ENCODE measurements around the gene THOC2. TPM values are rescaled to one million over a fixed set of nuclear protein-coding genes. Genes with fewer than 3 reads are reported as not detected.
"Not testable (repeated sequence)": the region's sequence is repeated elsewhere in the genome, so short reads cannot be mapped to it uniquely, and the experiment has no call there.

The THOC2 gene, protein sequence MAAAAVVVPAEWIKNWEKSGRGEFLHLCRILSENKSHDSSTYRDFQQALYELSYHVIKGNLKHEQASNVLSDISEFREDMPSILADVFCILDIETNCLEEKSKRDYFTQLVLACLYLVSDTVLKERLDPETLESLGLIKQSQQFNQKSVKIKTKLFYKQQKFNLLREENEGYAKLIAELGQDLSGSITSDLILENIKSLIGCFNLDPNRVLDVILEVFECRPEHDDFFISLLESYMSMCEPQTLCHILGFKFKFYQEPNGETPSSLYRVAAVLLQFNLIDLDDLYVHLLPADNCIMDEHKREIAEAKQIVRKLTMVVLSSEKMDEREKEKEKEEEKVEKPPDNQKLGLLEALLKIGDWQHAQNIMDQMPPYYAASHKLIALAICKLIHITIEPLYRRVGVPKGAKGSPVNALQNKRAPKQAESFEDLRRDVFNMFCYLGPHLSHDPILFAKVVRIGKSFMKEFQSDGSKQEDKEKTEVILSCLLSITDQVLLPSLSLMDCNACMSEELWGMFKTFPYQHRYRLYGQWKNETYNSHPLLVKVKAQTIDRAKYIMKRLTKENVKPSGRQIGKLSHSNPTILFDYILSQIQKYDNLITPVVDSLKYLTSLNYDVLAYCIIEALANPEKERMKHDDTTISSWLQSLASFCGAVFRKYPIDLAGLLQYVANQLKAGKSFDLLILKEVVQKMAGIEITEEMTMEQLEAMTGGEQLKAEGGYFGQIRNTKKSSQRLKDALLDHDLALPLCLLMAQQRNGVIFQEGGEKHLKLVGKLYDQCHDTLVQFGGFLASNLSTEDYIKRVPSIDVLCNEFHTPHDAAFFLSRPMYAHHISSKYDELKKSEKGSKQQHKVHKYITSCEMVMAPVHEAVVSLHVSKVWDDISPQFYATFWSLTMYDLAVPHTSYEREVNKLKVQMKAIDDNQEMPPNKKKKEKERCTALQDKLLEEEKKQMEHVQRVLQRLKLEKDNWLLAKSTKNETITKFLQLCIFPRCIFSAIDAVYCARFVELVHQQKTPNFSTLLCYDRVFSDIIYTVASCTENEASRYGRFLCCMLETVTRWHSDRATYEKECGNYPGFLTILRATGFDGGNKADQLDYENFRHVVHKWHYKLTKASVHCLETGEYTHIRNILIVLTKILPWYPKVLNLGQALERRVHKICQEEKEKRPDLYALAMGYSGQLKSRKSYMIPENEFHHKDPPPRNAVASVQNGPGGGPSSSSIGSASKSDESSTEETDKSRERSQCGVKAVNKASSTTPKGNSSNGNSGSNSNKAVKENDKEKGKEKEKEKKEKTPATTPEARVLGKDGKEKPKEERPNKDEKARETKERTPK (N-terminal part only)
- total RNA-seq, result 27.4 TPM
- long read RNA-seq, full-length matches to known transcripts, result 4 of 31 reads
- long read RNA-seq, partial matches to known transcripts, result 16 of 31 reads
- long read RNA-seq, other reads (novel, unspliced or antisense), result 11 of 31 reads

DNA sequence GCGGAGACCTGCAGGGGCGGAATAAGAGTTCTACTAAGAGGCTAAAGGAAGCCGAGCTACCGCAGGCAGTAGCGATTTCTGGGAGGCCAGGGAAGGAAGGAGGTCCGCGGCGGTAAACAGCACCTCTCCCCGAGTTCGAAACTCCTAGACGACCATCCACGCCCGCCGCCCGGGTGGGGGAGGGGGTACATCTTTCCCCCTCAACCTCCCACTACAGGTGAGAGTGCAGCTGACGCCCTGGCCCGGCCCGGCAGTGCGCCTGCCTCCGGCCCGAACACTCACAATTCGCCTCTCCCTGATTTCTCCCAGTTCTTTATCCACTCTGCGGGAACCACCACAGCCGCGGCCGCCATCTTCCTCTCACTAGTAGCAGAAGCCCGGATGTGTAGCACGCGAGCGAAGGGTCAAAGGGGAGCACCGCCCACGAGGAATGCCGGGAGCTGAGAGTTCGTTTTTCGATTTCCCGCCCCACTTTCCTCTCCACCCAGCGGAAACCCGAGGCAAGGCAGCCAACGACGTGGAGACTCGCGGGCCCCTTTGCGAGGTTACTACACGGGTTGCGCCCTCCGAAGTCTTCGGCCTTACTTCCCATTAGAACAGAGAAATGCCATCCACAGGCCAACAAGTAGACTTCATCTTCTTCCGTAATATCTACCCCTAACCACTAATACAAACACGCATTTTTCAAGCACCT lies at the start of gene THOC2:
Gene THOC2, minus strand, starts transcription at position 383 of the 694 bp plus-strand sequence. Its CDS starts 30 bp downstream, at position 353.
- peak; percentile 86 for DNase-seq
- peaks cover 30% of the 10 kb centered on the region for H3K4me1 ChIP-seq
- peak within 1 kb of the TSS; percentile 87 for H3K4me3 ChIP-seq
- no peaks in the 10 kb centered on the region for H3K36me3 ChIP-seq
- peak within 1 kb of the TSS; percentile 86 for H3K27ac ChIP-seq (replicated peaks)
- H3K9me3 ChIP-seq (replicated peaks), result no peaks in the 10 kb centered on the region
- TF ChIP-seq, protein P1, sequence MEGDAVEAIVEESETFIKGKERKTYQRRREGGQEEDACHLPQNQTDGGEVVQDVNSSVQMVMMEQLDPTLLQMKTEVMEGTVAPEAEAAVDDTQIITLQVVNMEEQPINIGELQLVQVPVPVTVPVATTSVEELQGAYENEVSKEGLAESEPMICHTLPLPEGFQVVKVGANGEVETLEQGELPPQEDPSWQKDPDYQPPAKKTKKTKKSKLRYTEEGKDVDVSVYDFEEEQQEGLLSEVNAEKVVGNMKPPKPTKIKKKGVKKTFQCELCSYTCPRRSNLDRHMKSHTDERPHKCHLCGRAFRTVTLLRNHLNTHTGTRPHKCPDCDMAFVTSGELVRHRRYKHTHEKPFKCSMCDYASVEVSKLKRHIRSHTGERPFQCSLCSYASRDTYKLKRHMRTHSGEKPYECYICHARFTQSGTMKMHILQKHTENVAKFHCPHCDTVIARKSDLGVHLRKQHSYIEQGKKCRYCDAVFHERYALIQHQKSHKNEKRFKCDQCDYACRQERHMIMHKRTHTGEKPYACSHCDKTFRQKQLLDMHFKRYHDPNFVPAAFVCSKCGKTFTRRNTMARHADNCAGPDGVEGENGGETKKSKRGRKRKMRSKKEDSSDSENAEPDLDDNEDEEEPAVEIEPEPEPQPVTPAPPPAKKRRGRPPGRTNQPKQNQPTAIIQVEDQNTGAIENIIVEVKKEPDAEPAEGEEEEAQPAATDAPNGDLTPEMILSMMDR (IDR thresholded peaks at IDR 0.05; ENCODE audit: borderline replicate concordance), result peak; percentile 62
- no peaks in the 10 kb centered on the region for H3K27me3 ChIP-seq (ENCODE audit: low read depth)
- intact Hi-C loops (cut with micrococcal nuclease), result no loop called here

DNA sequence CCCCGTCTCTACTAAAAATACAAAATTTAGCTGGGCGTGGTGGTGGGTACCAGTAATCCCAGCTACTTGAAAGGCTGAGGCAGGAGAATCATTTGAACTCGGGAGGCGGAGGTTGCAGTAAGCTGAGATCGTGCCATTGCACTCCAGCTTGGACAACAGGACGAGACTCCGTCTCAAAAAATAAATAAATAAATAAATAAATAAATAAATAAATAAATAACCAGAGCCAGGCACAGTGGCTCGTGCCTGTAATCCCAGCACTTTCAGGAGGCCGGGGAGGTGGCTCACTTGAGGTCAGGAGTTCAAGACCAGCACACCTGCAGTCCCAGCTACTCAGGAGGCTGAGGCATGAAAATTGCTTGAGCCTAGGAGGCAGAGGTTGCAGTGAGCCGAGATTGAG lies 48.9 kb upstream of the THOC2 start:
- H3K36me3 ChIP-seq; H3K4me1 ChIP-seq; intact Hi-C loops (cut with micrococcal nuclease); H3K9me3 ChIP-seq (replicated peaks); H3K4me3 ChIP-seq; H3K27me3 ChIP-seq (ENCODE audit: low read depth); H3K27ac ChIP-seq (replicated peaks); DNase-seq: not testable (repeated sequence)

DNA sequence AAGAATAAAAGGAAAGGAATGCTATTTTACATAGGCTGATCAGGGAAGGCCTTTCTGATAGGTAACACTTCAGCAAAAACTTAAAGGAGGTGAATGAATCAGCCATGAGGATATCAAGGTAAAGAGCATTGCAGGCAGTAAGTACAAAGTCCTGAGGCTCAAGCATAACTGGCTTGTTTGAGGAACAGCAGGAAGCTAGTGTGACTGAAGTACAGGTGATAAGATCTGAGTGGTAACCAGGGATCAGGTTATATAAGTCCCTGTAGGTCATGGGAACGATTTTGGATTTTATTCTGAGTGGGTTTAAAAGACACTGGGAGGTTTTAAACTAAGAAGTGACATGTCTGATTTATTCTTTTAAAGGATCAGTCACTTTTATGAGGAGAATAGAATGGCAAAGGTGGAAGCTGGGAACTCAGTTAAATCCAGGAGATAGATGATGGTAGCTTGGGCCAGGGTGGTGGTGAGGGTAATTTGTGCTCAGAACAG lies 47.1 kb upstream of the THOC2 start:
- TF ChIP-seq, protein P1 (IDR thresholded peaks at IDR 0.05; ENCODE audit: borderline replicate concordance), result no peak
- Histone ChIP-seq H3K9me3 (replicated peaks) (no peaks in the 10 kb centered on the region), H3K27me3 (ENCODE audit: low read depth) (no peaks in the 10 kb centered on the region), H3K4me3 (no peak overlapping the region), H3K36me3 (no peaks in the 10 kb centered on the region), H3K27ac (replicated peaks) (no peak overlapping the region), H3K4me1 (no peaks in the 10 kb centered on the region)
- intact Hi-C loops (cut with micrococcal nuclease), result no loop called here
- DNase-seq, result no peak

DNA sequence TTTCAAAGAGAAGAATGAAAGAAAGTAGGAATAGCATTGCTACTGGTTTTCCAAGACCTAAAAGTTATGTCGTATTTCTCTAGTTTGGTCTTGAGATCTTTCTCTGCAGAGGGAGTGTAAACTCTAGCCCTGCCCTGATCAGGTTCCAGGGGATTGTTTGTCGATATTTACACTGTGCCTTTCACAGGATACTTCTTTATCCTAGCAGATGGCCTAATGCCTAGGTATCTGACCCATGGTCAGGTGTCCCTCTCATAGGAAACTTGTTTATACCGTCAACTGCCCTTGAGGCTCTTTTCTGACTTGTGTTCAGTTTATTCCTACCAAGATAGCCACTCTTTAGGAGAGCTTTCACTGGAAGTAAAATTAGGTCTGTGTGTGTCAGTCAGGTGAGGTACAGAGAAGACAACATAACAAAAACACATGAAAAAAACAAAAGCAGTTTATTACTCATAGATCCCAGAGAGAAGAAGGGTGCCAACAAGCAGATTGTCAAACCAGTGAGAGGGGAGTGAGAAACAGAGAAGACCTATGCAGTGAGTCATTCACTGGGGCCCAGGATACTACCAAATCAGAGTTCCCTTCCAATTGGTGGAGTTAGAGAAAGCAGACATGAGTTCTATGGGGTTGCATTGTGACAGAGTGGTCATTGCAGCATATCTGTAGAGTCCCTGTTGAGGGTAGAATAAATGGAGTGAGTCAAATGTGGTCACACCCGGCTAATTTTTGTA lies 40.6 kb upstream of the THOC2 start:
- intact Hi-C loops (cut with micrococcal nuclease), result no loop called here
- no peak for DNase-seq
- Histone ChIP-seq H3K9me3 (replicated peaks) (no peaks in the 10 kb centered on the region), H3K27ac (replicated peaks) (no peak overlapping the region), H3K4me3 (no peak overlapping the region), H3K4me1 (no peaks in the 10 kb centered on the region), H3K27me3 (ENCODE audit: low read depth) (no peaks in the 10 kb centered on the region), H3K36me3 (no peaks in the 10 kb centered on the region)
- TF ChIP-seq, protein P1 (IDR thresholded peaks at IDR 0.05; ENCODE audit: borderline replicate concordance), result no peak
